H1 (cell line): ENCODE results near the gene FAM81A. TPM values are rescaled to one million over a fixed set of nuclear protein-coding genes. Genes with fewer than 3 reads are reported as not detected.

Experiments used
- ATF2 ChIP-seq: IDR thresholded peaks from 2 replicates; pipeline ENCODE4 v1.6.1; 2012; ENCODE audit warnings: low read length, inconsistent platforms
- RBBP5 ChIP-seq: IDR thresholded peaks from 2 replicates; pipeline ENCODE4 v1.7.1; 2012; ENCODE audit warnings: low read depth, mild to moderate bottlenecking, inconsistent platforms, low read length, moderate library complexity, borderline replicate concordance
- polyA plus RNA-seq, 7 experiments: library from polyadenylated mRNA; depleted of rRNA in 3 of 7; stranded (reverse) in 5 of 7; unstranded in 2 of 7; fragments of >200 nt in 5 of 7; fragments of 200-250 nt in 2 of 7; gene quantifications; 1 replicate in 5 of 7; 2 replicates in 1 of 7; 4 replicates in 1 of 7; pipeline versions ENCODE4 v1.2.1 to v1.2.3, GENCODE V29; 2011 to 2013; ENCODE audit warnings: missing spikeins in 2 of 7, mixed read lengths in 2 of 7
- total RNA-seq: library from RNA; stranded (reverse); fragmentation: NEBNext Ultra II Directional; extraction: Animal tissue kit (Norgen Biotek cat#: 25700); gene quantifications from 2 replicates; pipeline ENCODE4 v1.2.1, GENCODE V29; 2021

The FAM81A gene
- total and polyA plus RNA-seq, 2 of the 8 experiments (the other 6 are each of a cell fraction or from before 2014, with no cell fraction given) = 0.56 to 3.0 TPM

DNA sequence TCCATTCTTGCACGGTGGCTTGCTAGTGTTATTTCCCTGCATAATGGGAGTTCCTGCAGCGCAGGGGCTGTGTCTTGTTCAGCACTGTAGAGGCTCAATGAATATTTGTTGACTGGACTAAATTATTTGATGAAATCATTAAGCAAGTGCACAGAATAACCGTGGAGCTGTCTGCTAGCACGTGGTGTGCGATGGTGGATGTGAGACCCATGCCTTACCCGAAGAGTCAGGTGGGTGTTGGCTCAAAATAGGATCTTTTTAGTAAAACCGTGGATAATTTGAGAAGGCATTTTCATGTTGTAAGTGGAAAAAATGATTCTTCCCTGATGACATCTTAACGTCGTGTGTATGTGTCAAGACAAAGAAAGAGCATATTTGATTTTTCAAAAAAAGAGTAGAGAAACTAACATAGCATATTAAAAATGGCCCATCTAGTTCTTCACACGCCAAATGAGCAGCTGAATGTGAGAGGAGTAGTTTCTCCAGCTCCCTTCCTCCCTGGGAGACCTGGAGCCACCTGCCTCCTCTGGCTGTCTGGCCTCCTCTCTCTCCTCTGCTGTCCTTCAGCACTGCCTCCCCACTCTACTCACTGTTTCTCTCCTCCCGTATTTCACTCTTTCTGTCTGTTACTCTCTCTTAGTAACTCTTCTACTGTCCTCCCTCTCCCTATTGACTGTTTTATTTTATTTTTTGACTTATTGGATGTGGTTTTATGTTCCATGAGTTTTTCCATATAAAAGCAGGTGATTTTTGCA is 6.3 kb downstream of the FAM81A start (continued):
- TF ChIP-seq RBBP5 = no peak
- no peak for TF ChIP-seq ATF2
